Activated naive CD8-positive, alpha-beta T cell treated with anti-CD3 and anti-CD28 coated beads, Interleukin-2, amount 10 ng/mL, durations not matched to agents 7 days and 5 days (primary cell): Measurements from ENCODE around the gene SLC2A4RG. TPM values are rescaled to one million over a fixed set of nuclear protein-coding genes. Genes with fewer than 3 reads are reported as not detected.
"Not testable (repeated sequence)": the region's sequence is repeated elsewhere in the genome, so short reads cannot be mapped to it uniquely, and the experiment has no call there.

Experiments
- ATAC-seq: fragments of 150-1000 bp; cut with Tn5 transposase; one replicate; pipeline ENCODE4 v1.10.0; 2021; ENCODE audit warnings: low read depth, moderate library complexity
- POLR2A ChIA-PET: fragments of 350-600 bp; sonication (Branson Sonifier 250); formaldehyde crosslinking; loops from one replicate; lab custom pipeline; 2021; ENCODE audit warnings: antibody characterized with exemption; lab: Charles Lee
- DNase-seq: peaks from one replicate; pipeline ENCODE4 v3.0.0; 2021
- H3K27ac Mint-ChIP-seq: one replicate; pipeline ENCODE4 v1.8.0; 2022; ENCODE audit warnings: mild to moderate bottlenecking, mixed read lengths
- H3K27me3 Mint-ChIP-seq: one replicate; pipeline ENCODE4 v1.8.0; 2022; ENCODE audit warnings: mild to moderate bottlenecking, moderate library complexity, mixed read lengths
- H3K36me3 Mint-ChIP-seq: one replicate; pipeline ENCODE4 v1.8.0; 2021; ENCODE audit warnings: mild to moderate bottlenecking, mixed read lengths
- H3K4me1 Mint-ChIP-seq: one replicate; pipeline ENCODE4 v1.8.0; 2021; ENCODE audit warnings: mixed read lengths
- H3K4me3 Mint-ChIP-seq: one replicate; pipeline ENCODE4 v1.8.0; 2022; ENCODE audit warnings: mild to moderate bottlenecking, moderate library complexity, mixed read lengths
- H3K9me3 Mint-ChIP-seq: one replicate; pipeline ENCODE4 v1.8.0; 2021; ENCODE audit warnings: mixed read lengths
- total RNA-seq, 2 experiments: library from RNA; stranded (reverse); gene quantifications; one replicate each; pipeline ENCODE4 v1.2.3, GENCODE V29; 2021

The SLC2A4RG gene
- total RNA-seq, 2 experiments from 2014 or later: 128 to 134 TPM

- no peak for DNase-seq
- no peak for ATAC-seq
- POLR2A ChIA-PET: interaction anchor here (0.9 to 1.2 kb wide), 2 partner anchors 10 to 29 kb away, joined by 4 read pairs; no protein-coding TSS in a partner anchor
- no peaks in the 10 kb centered on the region for H3K27me3 Mint-ChIP-seq
- H3K4me3 Mint-ChIP-seq: no peak overlapping the region
- H3K4me1 Mint-ChIP-seq: peaks cover 31% of the 10 kb centered on the region
- H3K27ac Mint-ChIP-seq: no peak overlapping the region
- peaks cover 66% of the 10 kb centered on the region for H3K36me3 Mint-ChIP-seq
- H3K9me3 Mint-ChIP-seq: peaks cover 7% of the 10 kb centered on the region
These were observed 27.4 kb upstream of the SLC2A4RG start for GRCh38 chr20:63712191-63712590.

GRCh38 chr20:63714858-63715257 is 24.7 kb upstream of the SLC2A4RG start:
- no peak for DNase-seq
- H3K4me1 Mint-ChIP-seq: peaks cover 21% of the 10 kb centered on the region
- H3K27ac Mint-ChIP-seq: no peak overlapping the region
- H3K9me3 Mint-ChIP-seq: peaks cover 11% of the 10 kb centered on the region
- H3K36me3 Mint-ChIP-seq: peaks cover 82% of the 10 kb centered on the region
- POLR2A ChIA-PET: interaction anchor here (0.8 to 1.2 kb wide), 2 partner anchors 10 to 194 kb away, joined by 4 to 5 read pairs; no protein-coding TSS in a partner anchor
- H3K27me3 Mint-ChIP-seq: no peaks in the 10 kb centered on the region
- no peak overlapping the region for H3K4me3 Mint-ChIP-seq
- ATAC-seq: no peak

GRCh38 chr20:63718996-63719395 is 20.6 kb upstream of the SLC2A4RG start:
- H3K27ac Mint-ChIP-seq: no peak overlapping the region
- no peak overlapping the region for H3K4me3 Mint-ChIP-seq

GRCh38 chr20:63722967-63723622 is 16.5 kb upstream of the SLC2A4RG start:
- H3K27ac Mint-ChIP-seq, H3K27me3 Mint-ChIP-seq, ATAC-seq, H3K4me3 Mint-ChIP-seq, DNase-seq: not testable (repeated sequence)
- peaks cover 64% of the 10 kb centered on the region for H3K36me3 Mint-ChIP-seq
- POLR2A ChIA-PET: interaction anchor here (1.5 to 2.7 kb wide), 2 partner anchors 11 to 16 kb away, joined by 4 to 11 read pairs; partner anchors contain the start of genes ARFRP1 and ZGPAT
- peaks cover 11% of the 10 kb centered on the region for H3K9me3 Mint-ChIP-seq
- peaks cover 19% of the 10 kb centered on the region for H3K4me1 Mint-ChIP-seq

More at GRCh38 chr20:63718996-63719395, 20.6 kb upstream of the SLC2A4RG start:
- POLR2A ChIA-PET: interaction anchor here (1.0 to 1.7 kb wide), 2 partner anchors 10 to 11 kb away, joined by 4 to 8 read pairs; partner anchors contain the start of genes ARFRP1 and ZGPAT
- ATAC-seq (no peak), DNase-seq (no peak)
- peaks cover 11% of the 10 kb centered on the region for H3K9me3 Mint-ChIP-seq
- peaks cover 71% of the 10 kb centered on the region for H3K36me3 Mint-ChIP-seq
- H3K4me1 Mint-ChIP-seq: peaks cover 9% of the 10 kb centered on the region
- no peaks in the 10 kb centered on the region for H3K27me3 Mint-ChIP-seq

- H3K4me1 Mint-ChIP-seq: peaks cover 22% of the 10 kb centered on the region
- H3K27ac Mint-ChIP-seq, H3K4me3 Mint-ChIP-seq, H3K9me3 Mint-ChIP-seq, DNase-seq, H3K27me3 Mint-ChIP-seq, ATAC-seq: not testable (repeated sequence)
- POLR2A ChIA-PET: interaction anchor here (0.8 to 4.2 kb wide), 3 partner anchors 9 to 22 kb away, joined by 3 to 21 read pairs (median 3); partner anchors contain the start of genes ARFRP1, SLC2A4RG and ZGPAT
- H3K36me3 Mint-ChIP-seq: peaks cover 29% of the 10 kb centered on the region
These were observed 9.3 kb upstream of the SLC2A4RG start for GRCh38 chr20:63730189-63730733.

- H3K4me1 Mint-ChIP-seq: peaks cover 30% of the 10 kb centered on the region
- H3K27ac Mint-ChIP-seq: no peak overlapping the region
- ATAC-seq (no peak), DNase-seq (no peak)
- H3K4me3 Mint-ChIP-seq: no peak overlapping the region
- H3K27me3 Mint-ChIP-seq: no peaks in the 10 kb centered on the region
- POLR2A ChIA-PET: interaction anchor here (0.7 to 4.2 kb wide), 2 partner anchors 23 to 515 kb away, joined by 3 to 21 read pairs; partner anchors contain the start of genes ARFRP1 and ZGPAT
- peaks cover 22% of the 10 kb centered on the region for H3K36me3 Mint-ChIP-seq
- peaks cover 2% of the 10 kb centered on the region for H3K9me3 Mint-ChIP-seq
These were observed 8.2 kb upstream of the SLC2A4RG start for GRCh38 chr20:63731410-63731809.

- H3K9me3 Mint-ChIP-seq: no peaks in the 10 kb centered on the region
- H3K4me1 Mint-ChIP-seq: peaks cover 26% of the 10 kb centered on the region
- no peak overlapping the region for H3K27ac Mint-ChIP-seq
- H3K4me3 Mint-ChIP-seq: no peak overlapping the region
- POLR2A ChIA-PET: no interaction called here
- peaks cover 15% of the 10 kb centered on the region for H3K36me3 Mint-ChIP-seq
- ATAC-seq (no peak), DNase-seq (no peak)
- H3K27me3 Mint-ChIP-seq: no peaks in the 10 kb centered on the region
These were observed 7.2 kb upstream of the SLC2A4RG start for GRCh38 chr20:63732118-63733095.

- no peak overlapping the region for H3K27ac Mint-ChIP-seq
- DNase-seq (no peak), ATAC-seq (no peak)
- POLR2A ChIA-PET: interaction anchor here (0.7 kb wide), 1 partner anchor 31 kb away, joined by 3 read pairs; no protein-coding TSS in a partner anchor
- H3K4me3 Mint-ChIP-seq: no peak overlapping the region
- H3K4me1 Mint-ChIP-seq: peaks cover 20% of the 10 kb centered on the region
- H3K9me3 Mint-ChIP-seq: no peaks in the 10 kb centered on the region
- peaks cover 13% of the 10 kb centered on the region for H3K36me3 Mint-ChIP-seq
- no peaks in the 10 kb centered on the region for H3K27me3 Mint-ChIP-seq
These were observed 6.5 kb upstream of the SLC2A4RG start for GRCh38 chr20:63733117-63733516.

GRCh38 chr20:63733579-63734081 is 5.9 kb upstream of the SLC2A4RG start:
- Mint-ChIP-seq H3K4me1 (peaks cover 14% of the 10 kb centered on the region), H3K36me3 (peaks cover 13% of the 10 kb centered on the region), H3K27me3 (no peaks in the 10 kb centered on the region), H3K9me3 (no peaks in the 10 kb centered on the region), H3K4me3 (peak overlapping the region; percentile 2), H3K27ac (peak overlapping the region; percentile 75)
- POLR2A ChIA-PET: interaction anchor here (0.7 to 6.4 kb wide), 2 partner anchors 26 to 31 kb away, joined by 3 to 98 read pairs; partner anchors contain the start of genes ARFRP1 and ZGPAT
- no peak for DNase-seq
- no peak for ATAC-seq

GRCh38 chr20:63734111-63734945 is 5.2 kb upstream of the SLC2A4RG start:
- ATAC-seq (no peak), DNase-seq (no peak)
- Mint-ChIP-seq H3K27me3 (no peaks in the 10 kb centered on the region), H3K9me3 (no peaks in the 10 kb centered on the region), H3K36me3 (peaks cover 13% of the 10 kb centered on the region), H3K4me1 (peaks cover 14% of the 10 kb centered on the region), H3K27ac (peak overlapping the region; percentile 75), H3K4me3 (peak overlapping the region; percentile 2)
- POLR2A ChIA-PET: interaction anchor here (6.4 kb wide), 1 partner anchor 26 kb away, joined by 98 read pairs; the partner anchor contains the start of genes ARFRP1 and ZGPAT

GRCh38 chr20:63734946-63735858 is 4.4 kb upstream of the SLC2A4RG start:
- Mint-ChIP-seq H3K4me1 (peaks cover 14% of the 10 kb centered on the region), H3K36me3 (peaks cover 10% of the 10 kb centered on the region), H3K27ac (peak overlapping the region; percentile 95), H3K27me3 (no peaks in the 10 kb centered on the region), H3K4me3 (peak overlapping the region; percentile 88), H3K9me3 (no peaks in the 10 kb centered on the region)
- POLR2A ChIA-PET: interaction anchor here (0.6 to 6.4 kb wide), 8 partner anchors 7 to 343 kb away, joined by 3 to 98 read pairs (median 5); partner anchors contain the start of genes ARFRP1, PPDPF, TPD52L2 and ZGPAT
- peak; percentile 46 for DNase-seq
- no peak for ATAC-seq
